Gastroesophageal sphincter (tissue), 3 donors: ENCODE data around the gene SOCS2.

ENCODE experiments used
- POLR2AphosphoS5 ChIP-seq: sonication (generic); formaldehyde crosslinking; IDR thresholded peaks from one replicate; pipeline ENCODE4 v1.6.1; 2017; ENCODE audit warnings: antibody characterized with exemption
- TF ChIP-seq, protein P1 (sequence below), 4 experiments: fragments of 200-600 bp in 2 of 4; fragments of 450-650 bp in 2 of 4; sonication (generic) in 1 of 4; IDR thresholded peaks; one replicate each; pipeline ENCODE4 v1.5.1; 2017 to 2019; ENCODE audit warnings: antibody characterized with exemption in 4 of 4, mild to moderate bottlenecking in 2 of 4, moderate library complexity in 2 of 4

DNA sequence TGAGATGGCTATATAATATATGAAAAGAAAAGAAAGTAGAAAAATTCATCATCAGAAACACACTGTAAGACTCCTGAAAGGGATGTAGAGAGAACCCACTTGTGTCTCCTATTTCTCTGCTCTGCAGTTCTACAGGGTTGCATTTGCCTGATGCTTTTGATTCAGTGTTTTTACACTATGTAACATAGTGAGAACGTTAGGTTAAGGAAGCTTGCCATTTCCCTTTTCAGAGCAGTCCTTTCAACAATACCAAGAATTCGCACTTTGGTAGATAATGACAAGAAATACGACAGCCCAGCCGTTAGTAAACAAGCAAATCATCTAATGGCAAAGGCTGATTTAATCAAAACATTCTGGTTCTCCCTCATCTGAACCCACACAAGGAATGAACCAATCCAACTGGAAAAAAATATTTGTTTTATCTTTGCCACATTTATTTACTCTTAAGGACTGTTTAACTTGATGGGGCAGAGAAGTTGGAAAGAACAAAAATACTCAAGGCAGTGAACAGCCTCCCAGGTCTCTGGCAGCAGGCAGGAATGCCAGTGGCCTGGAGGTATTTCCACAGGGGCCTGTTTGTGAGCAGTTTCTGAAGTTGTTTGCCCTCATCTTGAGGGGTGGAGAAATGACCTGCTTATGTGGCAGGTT is 30.8 kb upstream of the SOCS2 start:
- TF ChIP-seq, protein P1, sequence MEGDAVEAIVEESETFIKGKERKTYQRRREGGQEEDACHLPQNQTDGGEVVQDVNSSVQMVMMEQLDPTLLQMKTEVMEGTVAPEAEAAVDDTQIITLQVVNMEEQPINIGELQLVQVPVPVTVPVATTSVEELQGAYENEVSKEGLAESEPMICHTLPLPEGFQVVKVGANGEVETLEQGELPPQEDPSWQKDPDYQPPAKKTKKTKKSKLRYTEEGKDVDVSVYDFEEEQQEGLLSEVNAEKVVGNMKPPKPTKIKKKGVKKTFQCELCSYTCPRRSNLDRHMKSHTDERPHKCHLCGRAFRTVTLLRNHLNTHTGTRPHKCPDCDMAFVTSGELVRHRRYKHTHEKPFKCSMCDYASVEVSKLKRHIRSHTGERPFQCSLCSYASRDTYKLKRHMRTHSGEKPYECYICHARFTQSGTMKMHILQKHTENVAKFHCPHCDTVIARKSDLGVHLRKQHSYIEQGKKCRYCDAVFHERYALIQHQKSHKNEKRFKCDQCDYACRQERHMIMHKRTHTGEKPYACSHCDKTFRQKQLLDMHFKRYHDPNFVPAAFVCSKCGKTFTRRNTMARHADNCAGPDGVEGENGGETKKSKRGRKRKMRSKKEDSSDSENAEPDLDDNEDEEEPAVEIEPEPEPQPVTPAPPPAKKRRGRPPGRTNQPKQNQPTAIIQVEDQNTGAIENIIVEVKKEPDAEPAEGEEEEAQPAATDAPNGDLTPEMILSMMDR (IDR thresholded peaks at IDR 0.05) = no peak
- TF ChIP-seq POLR2AphosphoS5 = no peak
